Measurements from ENCODE around the gene PRRX2.
"Not testable (repeated sequence)": the region's sequence is repeated elsewhere in the genome, so short reads cannot be mapped to it uniquely, and the experiment has no call there.

Gene PRRX2

GRCh38 chr9:129762370-129762984, 97.0 kb downstream of the PRRX2 start:
- DNase-seq: not testable (repeated sequence)

- DNase-seq: no peak
Measured at GRCh38 chr9:129762985-129763926, 97.8 kb downstream of the PRRX2 start.

GRCh38 chr9:129765764-129766317, 100.4 kb downstream of the PRRX2 start:
- no peak for DNase-seq

GRCh38 chr9:129768486-129768885, 103.0 kb downstream of the PRRX2 start:
- DNase-seq: no peak

GRCh38 chr9:129769669-129770068, 104.2 kb downstream of the PRRX2 start:
- DNase-seq: no peak

GRCh38 chr9:129770741-129771140, 105.3 kb downstream of the PRRX2 start:
- DNase-seq: no peak

Data from CD4-positive, alpha-beta T cell treated with Interleukin-12 subunit alpha and Interleukin-12 subunit beta, for 1 hour (primary cell).